ENCODE measurements around the gene LRCH3. TPM values are rescaled to one million over a fixed set of nuclear protein-coding genes. Genes with fewer than 3 reads are reported as not detected.
"Not testable (repeated sequence)": the region's sequence is repeated elsewhere in the genome, so short reads cannot be mapped to it uniquely, and the experiment has no call there.

The LRCH3 gene
- total RNA-seq, 4 donors from 2014 or later, result 47.3 to 74.1 (median 70.6) TPM

DNA sequence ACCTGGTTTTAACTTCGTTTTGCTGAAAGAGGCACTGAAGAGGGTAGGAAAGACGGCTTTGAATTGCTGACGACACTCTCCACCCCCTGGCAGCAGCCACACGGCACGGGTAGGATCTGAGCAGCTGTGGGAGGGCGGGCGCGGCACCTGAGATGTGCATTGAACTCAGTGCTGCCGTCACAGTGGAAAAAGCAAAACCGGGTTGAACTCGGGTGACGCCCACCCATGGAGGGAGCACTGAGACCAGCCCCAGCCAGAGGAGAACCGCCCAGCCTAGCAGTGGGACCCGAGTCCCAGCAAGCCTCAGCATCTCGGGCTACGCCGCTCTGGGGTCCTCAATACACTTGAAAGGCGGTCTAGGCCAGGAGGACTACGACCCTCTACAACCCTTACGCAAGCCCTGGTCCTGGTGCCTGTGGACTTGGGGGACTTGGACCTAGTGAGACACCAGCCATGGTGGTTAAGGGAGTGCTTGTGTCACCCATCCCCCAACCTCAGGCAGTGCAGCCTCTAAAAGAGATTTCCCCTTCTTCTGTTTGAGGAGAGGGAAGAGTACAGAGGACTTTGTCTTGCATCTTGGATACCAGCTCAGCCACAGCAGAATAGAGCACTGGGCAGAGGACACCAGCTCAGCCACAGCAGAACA is 108.9 kb downstream of the LRCH3 start:
- H3K27ac ChIP-seq, result no peak overlapping the region
- no peaks in the 10 kb centered on the region for H3K9me3 ChIP-seq
- H3K27me3 ChIP-seq, result no peaks in the 10 kb centered on the region
- no peak for DNase-seq (ENCODE audit: low spot score in 2 of 2)
- WGBS, 2 donors, result 71 to 87% methylated on average over 20 of the region's 20 CpGs
- TF ChIP-seq POLR2A (IDR thresholded peaks at IDR 0.05) (no peak), EP300 (IDR thresholded peaks at IDR 0.05) (no peak)
- TF ChIP-seq, protein P1, sequence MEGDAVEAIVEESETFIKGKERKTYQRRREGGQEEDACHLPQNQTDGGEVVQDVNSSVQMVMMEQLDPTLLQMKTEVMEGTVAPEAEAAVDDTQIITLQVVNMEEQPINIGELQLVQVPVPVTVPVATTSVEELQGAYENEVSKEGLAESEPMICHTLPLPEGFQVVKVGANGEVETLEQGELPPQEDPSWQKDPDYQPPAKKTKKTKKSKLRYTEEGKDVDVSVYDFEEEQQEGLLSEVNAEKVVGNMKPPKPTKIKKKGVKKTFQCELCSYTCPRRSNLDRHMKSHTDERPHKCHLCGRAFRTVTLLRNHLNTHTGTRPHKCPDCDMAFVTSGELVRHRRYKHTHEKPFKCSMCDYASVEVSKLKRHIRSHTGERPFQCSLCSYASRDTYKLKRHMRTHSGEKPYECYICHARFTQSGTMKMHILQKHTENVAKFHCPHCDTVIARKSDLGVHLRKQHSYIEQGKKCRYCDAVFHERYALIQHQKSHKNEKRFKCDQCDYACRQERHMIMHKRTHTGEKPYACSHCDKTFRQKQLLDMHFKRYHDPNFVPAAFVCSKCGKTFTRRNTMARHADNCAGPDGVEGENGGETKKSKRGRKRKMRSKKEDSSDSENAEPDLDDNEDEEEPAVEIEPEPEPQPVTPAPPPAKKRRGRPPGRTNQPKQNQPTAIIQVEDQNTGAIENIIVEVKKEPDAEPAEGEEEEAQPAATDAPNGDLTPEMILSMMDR (IDR thresholded peaks at IDR 0.05), result no peak
- no peaks in the 10 kb centered on the region for H3K4me1 ChIP-seq
- H3K36me3 ChIP-seq, result peaks cover 0 to 5% (median 0%) of the 10 kb centered on the region in 3 donors
- H3K4me3 ChIP-seq, result no peak overlapping the region

DNA sequence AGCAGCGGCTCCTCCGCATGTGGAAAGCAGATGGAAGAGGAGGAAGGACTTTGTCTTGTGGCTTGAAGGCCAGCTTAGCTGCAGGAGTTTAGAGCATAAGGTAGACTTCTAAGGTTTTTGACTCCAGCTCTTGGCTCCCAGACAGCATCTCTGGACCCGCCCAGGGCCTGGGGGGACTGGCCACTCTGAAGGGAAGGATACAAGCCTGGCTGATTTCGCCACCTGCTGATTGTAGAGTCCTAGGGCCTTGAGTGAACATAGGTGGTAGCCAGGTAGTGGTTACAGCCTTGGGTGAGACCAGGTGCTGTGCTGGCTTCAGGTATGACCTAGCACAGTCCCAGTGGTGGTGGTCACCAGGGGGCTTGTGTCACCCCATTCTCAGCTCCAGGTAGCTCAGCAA is 110.6 kb downstream of the LRCH3 start:
- H3K4me1 ChIP-seq, result peaks cover 0 to 14% (median 0%) of the 10 kb centered on the region in 4 donors
- peaks cover 0 to 5% (median 0%) of the 10 kb centered on the region in 3 donors for H3K36me3 ChIP-seq
- no peak for DNase-seq (ENCODE audit: low spot score in 2 of 2)
- H3K4me3 ChIP-seq, result no peak overlapping the region
- H3K27ac ChIP-seq, result no peak overlapping the region
- TF ChIP-seq, protein P1 (IDR thresholded peaks at IDR 0.05), result no peak
- TF ChIP-seq EP300 (IDR thresholded peaks at IDR 0.05) (no peak), POLR2A (IDR thresholded peaks at IDR 0.05) (no peak)
- H3K9me3 ChIP-seq, result no peaks in the 10 kb centered on the region
- 95 to 98% methylated on average over 4 of the region's 4 CpGs for WGBS, 2 donors
- no peaks in the 10 kb centered on the region for H3K27me3 ChIP-seq

DNA sequence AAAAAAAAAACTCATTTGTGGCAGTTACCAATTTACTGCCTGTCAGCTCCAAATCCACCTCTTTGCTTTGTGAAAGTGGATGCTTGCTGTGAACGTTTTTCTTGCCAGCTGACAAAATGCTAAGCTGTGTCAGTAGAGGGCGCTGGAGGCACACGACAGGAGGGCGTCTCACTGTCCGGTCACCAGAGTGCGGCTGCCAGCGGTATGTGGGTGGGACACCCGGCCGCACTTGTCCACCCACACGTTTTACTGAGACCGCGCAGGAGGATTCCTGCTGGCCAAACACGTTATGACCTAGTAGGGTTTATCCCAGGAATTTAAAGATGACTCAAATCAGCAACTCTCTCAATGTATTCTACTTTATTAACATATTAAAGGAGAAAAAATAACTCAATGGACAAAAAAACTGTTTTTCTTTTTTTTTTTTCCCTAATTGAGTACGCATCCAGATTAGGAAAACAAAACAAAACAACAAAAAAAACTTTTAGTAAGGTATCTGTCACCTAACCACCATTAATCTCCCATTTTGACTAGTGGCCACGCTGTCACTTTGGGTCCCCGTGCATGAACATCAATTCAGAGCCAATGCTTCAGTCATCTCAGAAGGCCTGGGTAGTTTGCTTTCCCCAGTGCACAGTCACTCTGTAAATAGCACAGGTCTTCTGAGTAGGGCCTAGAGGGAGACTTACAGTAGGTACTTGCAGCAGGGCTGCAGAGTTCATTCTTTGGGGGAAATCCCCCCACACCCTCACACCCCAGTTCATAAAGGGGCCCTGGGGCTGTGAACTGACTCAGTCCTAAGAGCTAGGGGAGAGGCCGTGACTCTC is 115.2 kb downstream of the LRCH3 start:
- Histone ChIP-seq H3K36me3 (no peaks in the 10 kb centered on the region), H3K4me1 (peaks cover 0 to 14% (median 0%) of the 10 kb centered on the region in 4 donors), H3K4me3 (no peak overlapping the region), H3K27me3 (no peaks in the 10 kb centered on the region), H3K9me3 (no peaks in the 10 kb centered on the region), H3K27ac (peak overlapping the region in 2 of 4 donors; percentile 5 to 34)
- TF ChIP-seq, protein P1 (IDR thresholded peaks at IDR 0.05), result peak; percentile 88 to 90 (median 88)
- TF ChIP-seq POLR2A (IDR thresholded peaks at IDR 0.05) (no peak), EP300 (IDR thresholded peaks at IDR 0.05) (peak in 1 of 2 donors; percentile 43)
- DNase-seq (ENCODE audit: low spot score in 2 of 2), result peak; percentile 76 to 90
- WGBS, 2 donors, result 11 to 14% methylated on average over 17 of the region's 17 CpGs

DNA sequence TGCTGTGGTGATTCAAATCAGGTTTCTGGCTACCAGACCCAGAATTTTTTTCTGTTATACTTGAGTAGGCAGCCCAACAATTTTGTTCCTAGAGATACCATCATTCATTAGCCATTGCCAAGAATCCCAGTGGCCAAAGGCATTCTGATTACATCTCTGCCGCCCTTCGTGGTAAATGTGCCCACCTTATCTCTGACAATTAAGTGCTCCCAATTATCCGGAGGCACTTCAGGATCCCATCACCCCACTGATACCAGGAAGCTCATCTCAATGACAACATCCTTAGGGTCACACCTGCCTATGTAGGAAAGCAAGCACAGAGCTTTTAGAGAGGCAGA is 115.8 kb downstream of the LRCH3 start:
- H3K27ac ChIP-seq, result peak overlapping the region in 1 of 4 donors; percentile 5
- TF ChIP-seq EP300 (IDR thresholded peaks at IDR 0.05), result no peak
- WGBS, 2 donors, result 74 to 77% methylated on average over 3 of the region's 3 CpGs
- peaks cover 0 to 14% (median 0%) of the 10 kb centered on the region in 4 donors for H3K4me1 ChIP-seq
- no peaks in the 10 kb centered on the region for H3K9me3 ChIP-seq
- no peak overlapping the region for H3K4me3 ChIP-seq
- no peak for DNase-seq (ENCODE audit: low spot score in 2 of 2)
- no peaks in the 10 kb centered on the region for H3K27me3 ChIP-seq
- no peaks in the 10 kb centered on the region for H3K36me3 ChIP-seq

DNA sequence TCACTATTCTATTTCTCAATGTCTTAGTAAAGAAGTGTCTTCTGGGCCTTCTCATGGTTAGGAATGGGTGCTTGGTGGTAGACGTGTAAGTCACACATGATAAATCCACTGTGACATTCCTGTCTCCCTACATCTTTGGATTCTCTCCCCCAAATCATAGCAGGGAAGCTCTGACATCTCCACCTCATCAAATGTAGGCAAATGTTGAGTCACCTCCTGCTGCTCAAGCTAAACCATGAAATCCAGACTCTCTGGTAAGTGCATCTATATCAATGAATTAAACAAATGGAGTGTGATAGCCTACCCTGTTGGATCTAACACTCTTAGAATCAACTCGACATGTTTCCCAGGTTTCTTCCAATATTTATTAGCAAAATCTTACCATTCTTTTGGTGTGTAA is 116.1 kb downstream of the LRCH3 start:
- Histone ChIP-seq H3K27ac (no peak overlapping the region), H3K4me3 (no peak overlapping the region), H3K9me3 (no peaks in the 10 kb centered on the region), H3K4me1 (peaks cover 0 to 14% (median 0%) of the 10 kb centered on the region in 4 donors), H3K27me3 (no peaks in the 10 kb centered on the region), H3K36me3 (no peaks in the 10 kb centered on the region)
- DNase-seq (ENCODE audit: low spot score in 2 of 2), result no peak
- TF ChIP-seq, protein P1 (IDR thresholded peaks at IDR 0.05), result no peak
- no peak for TF ChIP-seq EP300 (IDR thresholded peaks at IDR 0.05)
- no peak for TF ChIP-seq POLR2A (IDR thresholded peaks at IDR 0.05)
- WGBS, 2 donors, result 77 to 85% methylated on average over 2 of the region's 2 CpGs

DNA sequence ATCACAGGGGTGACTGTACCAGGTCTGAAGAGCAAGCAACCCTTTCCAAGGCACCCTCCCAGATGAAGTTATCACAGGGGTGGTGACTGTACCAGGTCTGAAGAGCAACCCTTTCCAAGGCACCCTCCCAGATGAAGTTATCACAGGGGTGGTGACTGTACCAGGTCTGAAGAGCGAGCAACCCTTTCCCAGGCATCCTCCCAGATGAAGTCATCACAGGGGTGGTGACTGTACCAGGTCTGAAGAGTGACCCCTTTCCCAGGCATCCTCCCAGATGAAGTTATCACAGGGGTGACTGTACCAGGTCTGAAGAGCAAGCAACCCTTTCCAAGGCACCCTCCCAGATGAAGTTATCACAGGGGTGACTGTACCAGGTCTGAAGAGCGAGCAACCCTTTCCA is 117.5 kb downstream of the LRCH3 start:
- DNase-seq (ENCODE audit: low spot score in 2 of 2); H3K36me3 ChIP-seq; H3K4me3 ChIP-seq; H3K27me3 ChIP-seq; H3K27ac ChIP-seq; H3K9me3 ChIP-seq: not testable (repeated sequence)
- H3K4me1 ChIP-seq, result peaks cover 0 to 14% (median 0%) of the 10 kb centered on the region in 4 donors
- WGBS, 2 donors, result 77 to 94% methylated on average over 2 of the region's 2 CpGs

All from tibial nerve (tissue), 4 donors.